GM23248 (cell line): ENCODE measurements around the gene CTSF.

ENCODE experiments used
- EZH2 ChIP-seq: fragments of 200-600 bp; sonication (generic); IDR thresholded peaks from 2 replicates; pipeline ENCODE4 v1.6.1; 2018; ENCODE audit warnings: antibody characterized with exemption, mild to moderate bottlenecking; ENCODE audit not compliant: insufficient read depth, poor library complexity, severe bottlenecking
- EZH2phosphoT487 ChIP-seq: fragments of 200-600 bp; sonication (generic); IDR thresholded peaks from 2 replicates; pipeline ENCODE4 v1.6.1; 2018; ENCODE audit warnings: antibody characterized with exemption, moderate library complexity, mild to moderate bottlenecking, low read depth; ENCODE audit not compliant: insufficient read depth

GRCh38 chr11:66561975-66562248 is 6.5 kb downstream of the CTSF start:
- TF ChIP-seq EZH2phosphoT487: no peak
- TF ChIP-seq EZH2: no peak
